ENCODE measurements around the gene DAAM1.
A peak's percentile ranks its signal among the peaks of the same experiment; 100 is the strongest.

DAAM1 gene

GRCh38 chr14:59297071-59297776 is 108.8 kb downstream of the DAAM1 start:
- no peak for TF ChIP-seq CTCF (conservative IDR thresholded peaks at IDR 0.05; ENCODE audit: low read depth, low read length)
- no peak for DNase-seq (ENCODE audit: low read depth)
- H3K4me3 ChIP-seq (ENCODE audit: low read depth, low read length): no peak overlapping the region

GRCh38 chr14:59299731-59300130 is 111.3 kb downstream of the DAAM1 start:
- DNase-seq (ENCODE audit: low read depth): no peak
- no peak for TF ChIP-seq CTCF (conservative IDR thresholded peaks at IDR 0.05; ENCODE audit: low read depth, low read length)
- no peak overlapping the region for H3K4me3 ChIP-seq (ENCODE audit: low read depth, low read length)

- TF ChIP-seq CTCF (conservative IDR thresholded peaks at IDR 0.05; ENCODE audit: low read depth, low read length): no peak
- no peak overlapping the region for H3K4me3 ChIP-seq (ENCODE audit: low read depth, low read length)
- no peak for DNase-seq (ENCODE audit: low read depth)
These were observed 112.9 kb downstream of the DAAM1 start for GRCh38 chr14:59301354-59301753.

- H3K4me3 ChIP-seq (ENCODE audit: low read depth, low read length): no peak overlapping the region
- no peak for DNase-seq (ENCODE audit: low read depth)
- no peak for TF ChIP-seq CTCF (conservative IDR thresholded peaks at IDR 0.05; ENCODE audit: low read depth, low read length)
These were observed 113.8 kb downstream of the DAAM1 start for GRCh38 chr14:59302313-59302712.

GRCh38 chr14:59303216-59303615 is 114.7 kb downstream of the DAAM1 start:
- DNase-seq (ENCODE audit: low read depth): peak; percentile 42
- TF ChIP-seq CTCF (conservative IDR thresholded peaks at IDR 0.05; ENCODE audit: low read depth, low read length): no peak
- no peak overlapping the region for H3K4me3 ChIP-seq (ENCODE audit: low read depth, low read length)

- no peak for TF ChIP-seq CTCF (conservative IDR thresholded peaks at IDR 0.05; ENCODE audit: low read depth, low read length)
- no peak overlapping the region for H3K4me3 ChIP-seq (ENCODE audit: low read depth, low read length)
- DNase-seq (ENCODE audit: low read depth): no peak
These were observed 116.8 kb downstream of the DAAM1 start for GRCh38 chr14:59305231-59305630.

Data from choroid plexus epithelial cell (primary cell).